HepG2 (cell line): ENCODE data around the gene BCAS4. TPM values are rescaled to one million over a fixed set of nuclear protein-coding genes. Genes with fewer than 3 reads are reported as not detected.

Source experiments
- ATAC-seq: fragments of 200-7000 bp; cut with Tn5 transposase; 3 replicates; pipeline ENCODE4 v1.9.1; 2020; ENCODE audit warnings: mild to moderate bottlenecking, moderate library complexity
- BruUV-seq: library from RNA; stranded (reverse); fragments of 400-500 nt; replicated peaks from 2 replicates; lab custom pipeline; 2021; lab: Mats Ljungman, UMichigan
- CTCF ChIA-PET: fragments of 300-600 bp; formaldehyde crosslinking; extraction: SDS; loops from one replicate; lab custom pipeline; 2021; ENCODE audit warnings: low total read pairs, inconsistent platforms, low intra/inter-chr PET ratio; lab: Yijun Ruan, JAX
- POLR2A ChIA-PET: fragments of 350-600 bp; sonication (Branson Sonifier 250); formaldehyde crosslinking; loops from one replicate; lab custom pipeline; 2020; ENCODE audit warnings: antibody characterized with exemption, inconsistent platforms; lab: Yijun Ruan, JAX
- DNase-seq: peaks from one replicate; pipeline ENCODE4 v3.0.0-alpha.2; 2015; ENCODE audit warnings: low spot score
- FAIRE-seq: peaks from 3 replicates; lab custom pipeline; 2011; peaks lifted over from hg19 to GRCh38; lab: Jason Lieb, UNC
- H2AFZ ChIP-seq: one replicate; pipeline ENCODE4 v1.6.1; 2011; ENCODE audit warnings: low read length, inconsistent platforms
- H3K27ac ChIP-seq: fragments of 300-600 bp; 3 replicates; pipeline ENCODE4 v1.8.0; 2011; ENCODE audit warnings: mixed run types, mild to moderate bottlenecking, mixed read lengths, low read length, inconsistent platforms; ENCODE audit not compliant: insufficient read depth; ENCODE audit errors: extremely low read length
- H3K27me3 ChIP-seq, 2 experiments: fragments of 200-600 bp in 1 of 2; 2 replicates in 1 of 2; 3 replicates in 1 of 2; pipeline versions ENCODE4 v1.6.0 to v1.8.0; 2011; ENCODE audit warnings: low read length in 2 of 2, mild to moderate bottlenecking in 2 of 2, moderate library complexity in 2 of 2, inconsistent platforms in 1 of 2; ENCODE audit not compliant: insufficient read depth in 2 of 2, control insufficient read depth in 1 of 2
- H3K36me3 ChIP-seq, 2 experiments: fragments of 200-600 bp in 1 of 2; replicated peaks in 1 of 2; 2 replicates in 1 of 2; 3 replicates in 1 of 2; pipeline versions ENCODE4 v1.5.1 to v1.8.0; 2011; ENCODE audit warnings: low read length in 2 of 2, inconsistent platforms in 1 of 2; ENCODE audit not compliant: insufficient read depth in 2 of 2, control insufficient read depth in 1 of 2
- H3K4me1 ChIP-seq: 2 replicates; pipeline ENCODE4 v1.5.1; 2012; ENCODE audit warnings: low read length, inconsistent platforms; ENCODE audit not compliant: insufficient read depth
- H3K4me2 ChIP-seq: 2 replicates; pipeline ENCODE4 v1.6.0; 2011; ENCODE audit warnings: low read depth, low read length, inconsistent platforms
- H3K4me3 ChIP-seq, 3 experiments: fragments of 200-600 bp in 1 of 3; sonication (generic), shearing (Covaris generic) in 1 of 3; replicated peaks in 1 of 3; 2 replicates each; pipeline ENCODE4 v1.5.1; 2011 to 2016; ENCODE audit warnings: low read length in 3 of 3, inconsistent platforms in 2 of 3, low read depth in 2 of 3, mild to moderate bottlenecking in 2 of 3, control low read depth in 1 of 3, mixed read lengths in 1 of 3; ENCODE audit not compliant: insufficient read depth in 1 of 3
- H3K79me2 ChIP-seq: one replicate; pipeline ENCODE4 v1.6.1; 2011; ENCODE audit warnings: low read length, inconsistent platforms; ENCODE audit not compliant: insufficient read depth
- H3K9ac ChIP-seq: 2 replicates; pipeline ENCODE4 v1.6.0; 2011; ENCODE audit warnings: mild to moderate bottlenecking, low read depth, low read length, inconsistent platforms; ENCODE audit not compliant: insufficient read depth
- H3K9me3 ChIP-seq: 2 replicates; pipeline ENCODE4 v1.5.1; 2012; ENCODE audit warnings: mild to moderate bottlenecking, low read length
- H4K20me1 ChIP-seq: 2 replicates; pipeline ENCODE4 v1.6.0; 2011; ENCODE audit warnings: inconsistent platforms, mild to moderate bottlenecking, low read length, moderate library complexity; ENCODE audit not compliant: insufficient read depth
- DNMT1 ChIP-seq: sonication (generic); formaldehyde crosslinking; IDR thresholded peaks from 2 replicates; pipeline ENCODE4 v1.5.1; 2020; ENCODE audit warnings: mild to moderate bottlenecking, missing genetic modification reagents
- FLYWCH1 ChIP-seq: sonication (generic); formaldehyde crosslinking; IDR thresholded peaks from 2 replicates; pipeline ENCODE4 v1.8.1; 2023; ENCODE audit warnings: mild to moderate bottlenecking, missing genetic modification reagents
- HNF1A ChIP-seq, 2 experiments: sonication (generic) in 1 of 2; formaldehyde crosslinking in 1 of 2; IDR thresholded peaks; 2 replicates each; pipeline versions ENCODE4 v1.4.0 to v1.6.1; 2016 to 2020; ENCODE audit warnings: borderline replicate concordance in 1 of 2, low read depth in 1 of 2, mild to moderate bottlenecking in 1 of 2, missing genetic modification reagents in 1 of 2
- IKZF4 ChIP-seq: sonication (generic); formaldehyde crosslinking; IDR thresholded peaks from 2 replicates; pipeline ENCODE4 v1.5.1; 2020; ENCODE audit warnings: borderline replicate concordance, mild to moderate bottlenecking, low read depth, missing genetic modification reagents; ENCODE audit errors: not compliant biosample characterization
- MIER2 ChIP-seq: IDR thresholded peaks from 2 replicates; pipeline ENCODE4 v1.6.1; 2016; ENCODE audit warnings: missing biosample characterization, missing genetic modification reagents
- MYC ChIP-seq: sonication (generic); formaldehyde crosslinking; IDR thresholded peaks from 2 replicates; pipeline ENCODE4 v1.9.0; 2021; ENCODE audit warnings: missing genetic modification reagents, borderline replicate concordance
- NFATC3 ChIP-seq: sonication (generic); formaldehyde crosslinking; IDR thresholded peaks from 2 replicates; pipeline ENCODE4 v1.5.1; 2020; ENCODE audit warnings: mild to moderate bottlenecking, missing genetic modification reagents
- NKX3-1 ChIP-seq: sonication (generic); formaldehyde crosslinking; IDR thresholded peaks from 2 replicates; pipeline ENCODE4 v1.5.0; 2020; ENCODE audit warnings: missing genetic modification reagents
- PRMT3 ChIP-seq: sonication (generic); formaldehyde crosslinking; IDR thresholded peaks from 2 replicates; pipeline ENCODE4 v1.8.1; 2022; ENCODE audit warnings: low read depth, mild to moderate bottlenecking, moderate library complexity, missing genetic modification reagents, borderline replicate concordance
- SAFB2 ChIP-seq: sonication (generic); formaldehyde crosslinking; IDR thresholded peaks from 2 replicates; pipeline ENCODE4 v1.5.1; 2020; ENCODE audit warnings: missing genetic modification reagents, low read depth, mild to moderate bottlenecking, borderline replicate concordance
- SNAI1 ChIP-seq: sonication (generic); formaldehyde crosslinking; IDR thresholded peaks from 2 replicates; pipeline ENCODE4 v1.5.0; 2020; ENCODE audit warnings: mild to moderate bottlenecking, missing genetic modification reagents, borderline replicate concordance
- SP140L ChIP-seq: sonication (generic); formaldehyde crosslinking; IDR thresholded peaks from 2 replicates; pipeline ENCODE4 v1.4.0; 2020; ENCODE audit warnings: missing genetic modification reagents, borderline replicate concordance
- SPEN ChIP-seq: sonication (generic); formaldehyde crosslinking; IDR thresholded peaks from 2 replicates; pipeline ENCODE4 v1.5.1; 2020; ENCODE audit warnings: low read depth, mild to moderate bottlenecking, missing genetic modification reagents
- SRSF4 ChIP-seq: fragments of 200-400 bp; formaldehyde crosslinking; IDR thresholded peaks from one replicate; pipeline ENCODE4 v1.6.1; 2018; ENCODE audit warnings: mild to moderate bottlenecking, low read depth, low read length, moderate library complexity; ENCODE audit not compliant: poor library complexity, severe bottlenecking
- ZBTB38 ChIP-seq: sonication (generic); formaldehyde crosslinking; IDR thresholded peaks from 2 replicates; pipeline ENCODE4 v1.5.1; 2020; ENCODE audit warnings: mild to moderate bottlenecking, missing genetic modification reagents
- ZNF329 ChIP-seq: sonication (generic); formaldehyde crosslinking; IDR thresholded peaks from 2 replicates; pipeline ENCODE4 v1.9.0; 2021; ENCODE audit warnings: low read depth, mild to moderate bottlenecking, missing genetic modification reagents
- ZNF430 ChIP-seq: sonication (generic); formaldehyde crosslinking; IDR thresholded peaks from 2 replicates; pipeline ENCODE4 v1.9.0; 2021; ENCODE audit warnings: mild to moderate bottlenecking, missing genetic modification reagents
- ZNF543 ChIP-seq: sonication (generic); formaldehyde crosslinking; IDR thresholded peaks from 2 replicates; pipeline ENCODE4 v1.4.0; 2020; ENCODE audit warnings: mild to moderate bottlenecking, missing genetic modification reagents
- ZNF710 ChIP-seq: sonication (generic); formaldehyde crosslinking; IDR thresholded peaks from 2 replicates; pipeline ENCODE4 v1.5.0; 2020; ENCODE audit warnings: mild to moderate bottlenecking, missing genetic modification reagents, borderline replicate concordance
- WGBS: methylation state at CpG from one replicate; pipeline ENCODE4 v1.1.6; 2017; ENCODE audit warnings: low lambda C conversion rate; 5-methylcytosine and 5-hydroxymethylcytosine counted together
- in situ Hi-C: cut with HindIII; loops from 2 replicates; pipeline ENCODE4 v1.10.0; 2017; ENCODE audit warnings: low pct_unique_long_range_greater_than_20kb; ENCODE audit not compliant: extremely low pct_ligation_motif_present
- intact Hi-C: fragments of 100-400 bp; cut with micrococcal nuclease; formaldehyde crosslinking; loops from one replicate; pipeline ENCODE4 v1.10.0; 2022; ENCODE audit not compliant: unreplicated experiment
- polyA plus RNA-seq, 8 experiments: library from polyadenylated mRNA; depleted of rRNA in 3 of 8; stranded (reverse) in 7 of 8; unstranded in 1 of 8; fragments of >200 nt; fragmentation: Illumina TruSeq in 4 of 8; extraction: Trizol in 4 of 8; gene quantifications; 2 replicates each; pipeline versions ENCODE4 v1.2.1 to v1.2.3, GENCODE V29; 2011 to 2016; ENCODE audit warnings: low read depth in 4 of 8, missing spikeins in 1 of 8, mixed read lengths in 1 of 8; ENCODE audit not compliant: insufficient read depth in 1 of 8
- total RNA-seq, 5 experiments: library from RNA; depleted of rRNA; stranded (reverse); fragments of >200 nt; fragmentation: Illumina TruSeq; extraction: Trizol; gene quantifications; 2 replicates each; pipeline ENCODE4 v1.2.3, GENCODE V29; 2016; ENCODE audit warnings: low read depth in 1 of 5

Gene BCAS4
- total and polyA plus RNA-seq, 2 of the 13 experiments (the other 11 are each of a cell fraction or from before 2014, with no cell fraction given) = 7.2 to 8.0 TPM

DNA sequence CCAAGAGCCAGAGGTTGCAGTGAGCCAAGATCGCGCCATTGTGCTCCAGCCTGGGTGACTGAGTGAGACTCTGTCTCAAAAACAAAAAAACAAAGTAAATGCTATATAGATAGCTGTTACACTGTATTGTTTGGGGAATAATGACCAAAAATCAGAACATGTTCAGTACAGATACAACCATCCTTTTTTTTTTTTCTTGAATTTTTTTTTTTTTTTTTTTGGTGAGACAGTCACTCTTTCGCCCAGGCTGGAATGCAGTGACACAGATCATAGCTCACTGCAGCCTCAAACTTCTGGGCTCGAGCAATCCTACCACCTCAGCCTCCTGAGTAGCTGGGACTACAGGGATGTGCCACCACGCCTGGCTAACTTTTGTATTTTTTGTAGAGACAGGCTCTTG lies 63.7 kb downstream of the BCAS4 start:
- Histone ChIP-seq H3K9ac (no peak overlapping the region), H3K4me2 (no peak overlapping the region), H3K4me1 (peaks cover 31% of the 10 kb centered on the region), H3K9me3 (no peaks in the 10 kb centered on the region), H2AFZ (no peak overlapping the region), H4K20me1 (no peaks in the 10 kb centered on the region; the same call in 1 of the 2 replicates), H3K79me2 (no peaks in the 10 kb centered on the region), H3K4me3 (no peak overlapping the region), H3K27me3 (no peaks in the 10 kb centered on the region; a peak in 1 of 5 replicates), H3K36me3 (no peaks in the 10 kb centered on the region), H3K27ac (no peak overlapping the region)
- POLR2A ChIA-PET = interaction anchor here (0.7 to 0.8 kb wide), 2 partner anchors 10 to 37 kb away, joined by 3 to 4 read pairs; no protein-coding TSS in a partner anchor
- no TSS peak for BruUV-seq
- no peak for ATAC-seq
- CTCF ChIA-PET = no interaction called here
- intact Hi-C loops (loop anchor here (5.0 kb wide), 1 partner anchor 69 kb away; no protein-coding TSS in a partner anchor), in situ Hi-C loops (no loop called here)
- 85% methylated on average over 5 of the region's 5 CpGs for WGBS
- TF ChIP-seq IKZF4 (CRISPR knock-in tag) (no peak), NFATC3 (CRISPR knock-in tag) (no peak), ZNF329 (CRISPR knock-in tag) (no peak), FLYWCH1 (CRISPR knock-in tag) (no peak), MIER2 (CRISPR knock-in tag) (no peak), PRMT3 (CRISPR knock-in tag) (no peak), SP140L (CRISPR knock-in tag) (no peak), SAFB2 (CRISPR knock-in tag) (no peak), MYC (CRISPR knock-in tag) (no peak), ZNF543 (CRISPR knock-in tag) (no peak), DNMT1 (CRISPR knock-in tag) (no peak), HNF1A (IDR thresholded peaks at IDR 0.05; ENCODE audit: low read depth) (no peak), HNF1A (CRISPR knock-in tag; IDR thresholded peaks at IDR 0.05; ENCODE audit: borderline replicate concordance) (no peak), ZNF710 (CRISPR knock-in tag) (no peak), ZBTB38 (CRISPR knock-in tag) (no peak), ZNF430 (CRISPR knock-in tag) (no peak), SRSF4 (no peak), SPEN (CRISPR knock-in tag) (no peak), NKX3-1 (CRISPR knock-in tag) (no peak), SNAI1 (CRISPR knock-in tag) (no peak)
- DNase-seq = no peak
- FAIRE-seq = no peak
